ENCODE results near the gene HIF1A.

GRCh38 chr14:61653507-61653906 is 41.8 kb upstream of the HIF1A start:
- TF ChIP-seq CTCF (IDR thresholded peaks at IDR 0.05) (no peak), POLR2A (IDR thresholded peaks at IDR 0.05) (no peak)
